ENCODE measurements around the gene PEAK3.

DNA sequence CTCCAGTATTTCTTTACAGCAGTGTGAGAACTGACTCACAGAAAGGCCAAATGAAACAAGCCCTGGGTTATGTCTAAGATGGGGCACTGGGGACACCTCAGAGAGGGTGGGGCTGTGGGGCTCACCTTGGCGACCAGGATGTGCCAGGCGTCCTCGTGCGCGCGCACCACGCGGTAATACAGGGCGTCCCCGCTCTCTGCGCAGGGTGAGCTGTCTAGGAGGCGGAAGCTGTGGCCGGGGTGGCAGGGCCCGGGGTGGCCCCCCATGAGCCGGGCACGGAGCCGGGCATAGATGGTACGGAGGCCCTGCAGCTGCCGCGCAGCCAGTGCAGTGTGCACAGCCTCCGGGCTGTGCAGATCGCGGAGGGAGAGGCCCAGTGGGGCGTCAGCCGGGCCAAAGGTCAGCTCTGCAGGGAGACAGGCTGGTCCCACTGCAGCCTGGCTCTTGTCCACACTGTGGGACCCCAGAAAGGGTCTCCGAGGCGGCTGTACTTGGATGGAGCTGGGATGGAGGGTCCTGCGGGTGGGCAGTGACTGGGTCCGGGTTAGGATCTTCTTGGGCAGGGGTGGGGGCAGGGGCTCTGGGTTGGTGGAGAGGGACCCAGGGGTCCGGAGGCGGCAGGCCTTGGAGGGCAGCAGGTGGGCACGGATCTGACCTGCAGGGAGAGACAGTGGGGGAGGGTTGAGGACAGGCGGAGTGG lies 3.4 kb downstream of the PEAK3 start:
- TF ChIP-seq, protein P1, sequence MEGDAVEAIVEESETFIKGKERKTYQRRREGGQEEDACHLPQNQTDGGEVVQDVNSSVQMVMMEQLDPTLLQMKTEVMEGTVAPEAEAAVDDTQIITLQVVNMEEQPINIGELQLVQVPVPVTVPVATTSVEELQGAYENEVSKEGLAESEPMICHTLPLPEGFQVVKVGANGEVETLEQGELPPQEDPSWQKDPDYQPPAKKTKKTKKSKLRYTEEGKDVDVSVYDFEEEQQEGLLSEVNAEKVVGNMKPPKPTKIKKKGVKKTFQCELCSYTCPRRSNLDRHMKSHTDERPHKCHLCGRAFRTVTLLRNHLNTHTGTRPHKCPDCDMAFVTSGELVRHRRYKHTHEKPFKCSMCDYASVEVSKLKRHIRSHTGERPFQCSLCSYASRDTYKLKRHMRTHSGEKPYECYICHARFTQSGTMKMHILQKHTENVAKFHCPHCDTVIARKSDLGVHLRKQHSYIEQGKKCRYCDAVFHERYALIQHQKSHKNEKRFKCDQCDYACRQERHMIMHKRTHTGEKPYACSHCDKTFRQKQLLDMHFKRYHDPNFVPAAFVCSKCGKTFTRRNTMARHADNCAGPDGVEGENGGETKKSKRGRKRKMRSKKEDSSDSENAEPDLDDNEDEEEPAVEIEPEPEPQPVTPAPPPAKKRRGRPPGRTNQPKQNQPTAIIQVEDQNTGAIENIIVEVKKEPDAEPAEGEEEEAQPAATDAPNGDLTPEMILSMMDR (IDR thresholded peaks at IDR 0.05): no peak
- no peak for TF ChIP-seq POLR2A (IDR thresholded peaks at IDR 0.05)
